T-helper 1 cell treated with Interleukin-12 subunit alpha and Interleukin-12 subunit beta and Interleukin-4 antibody, amounts not matched to agents 30 μg/mL and 1 μg/mL, for 36 hours (primary cell): Measurements from ENCODE around the gene PSMA8.
A peak's percentile ranks its signal among the peaks of the same experiment; 100 is the strongest.
"Not testable (repeated sequence)": the region's sequence is repeated elsewhere in the genome, so short reads cannot be mapped to it uniquely, and the experiment has no call there.

Source experiments
- H3K27ac Mint-ChIP-seq: one replicate; pipeline ENCODE4 v1.8.0; 2021; ENCODE audit warnings: mild to moderate bottlenecking, mixed read lengths
- H3K27me3 Mint-ChIP-seq: one replicate; pipeline ENCODE4 v1.8.0; 2021; ENCODE audit warnings: low read depth, mixed read lengths
- H3K36me3 Mint-ChIP-seq: one replicate; pipeline ENCODE4 v1.8.0; 2021; ENCODE audit warnings: low read depth, mixed read lengths
- H3K4me1 Mint-ChIP-seq: one replicate; pipeline ENCODE4 v1.8.0; 2021; ENCODE audit warnings: low read depth, mixed read lengths
- H3K4me3 Mint-ChIP-seq: one replicate; pipeline ENCODE4 v1.8.0; 2021; ENCODE audit warnings: mild to moderate bottlenecking, moderate library complexity, mixed read lengths
- H3K9me3 Mint-ChIP-seq: one replicate; pipeline ENCODE4 v1.8.0; 2021; ENCODE audit warnings: mixed read lengths

The PSMA8 gene

DNA sequence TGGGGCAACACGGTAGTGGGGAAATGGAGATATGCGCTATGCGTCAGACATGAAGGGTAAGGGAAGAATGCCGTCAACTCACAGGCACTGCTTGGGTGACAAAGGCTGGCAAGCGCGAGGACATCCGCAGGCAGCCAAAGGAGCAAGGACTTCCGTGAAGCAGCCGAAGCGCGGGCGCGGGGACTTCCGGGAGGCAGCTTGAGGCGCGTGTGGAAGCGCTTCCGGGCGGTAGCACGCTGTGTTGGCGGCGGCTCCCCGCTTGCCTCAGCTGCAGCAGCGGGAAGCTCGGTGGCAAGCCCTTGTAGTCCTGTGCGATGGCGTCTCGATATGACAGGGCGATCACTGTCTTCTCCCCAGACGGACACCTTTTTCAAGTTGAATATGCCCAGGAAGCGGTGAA, at the start of gene PSMA8:
PSMA8 (plus strand) TSS at position 218 of the 400 bp plus-strand sequence; CDS start at position 315, 97 bp downstream.
- H3K9me3 Mint-ChIP-seq: no peaks in the 10 kb centered on the region
- peak within 1 kb of the TSS; percentile 55 for H3K4me3 Mint-ChIP-seq
- H3K27me3 Mint-ChIP-seq: peaks cover 9% of the 10 kb centered on the region
- no peaks in the 10 kb centered on the region for H3K36me3 Mint-ChIP-seq
- H3K27ac Mint-ChIP-seq: peak within 1 kb of the TSS; percentile 71
- H3K4me1 Mint-ChIP-seq: no peaks in the 10 kb centered on the region

- no peak overlapping the region for H3K4me3 Mint-ChIP-seq
- H3K27ac Mint-ChIP-seq: no peak overlapping the region
- H3K9me3 Mint-ChIP-seq: no peaks in the 10 kb centered on the region
- H3K4me1 Mint-ChIP-seq: peaks cover 33% of the 10 kb centered on the region
- H3K36me3 Mint-ChIP-seq: peaks cover 38% of the 10 kb centered on the region
- no peaks in the 10 kb centered on the region for H3K27me3 Mint-ChIP-seq
Measured at GRCh38 chr18:26085056-26085455, 48.6 kb upstream of the PSMA8 start.

GRCh38 chr18:26086959-26087358, 46.7 kb upstream of the PSMA8 start:
- Mint-ChIP-seq H3K27me3 (no peaks in the 10 kb centered on the region), H3K9me3 (no peaks in the 10 kb centered on the region), H3K36me3 (peaks cover 30% of the 10 kb centered on the region), H3K27ac (no peak overlapping the region), H3K4me1 (peaks cover 34% of the 10 kb centered on the region), H3K4me3 (no peak overlapping the region)

DNA sequence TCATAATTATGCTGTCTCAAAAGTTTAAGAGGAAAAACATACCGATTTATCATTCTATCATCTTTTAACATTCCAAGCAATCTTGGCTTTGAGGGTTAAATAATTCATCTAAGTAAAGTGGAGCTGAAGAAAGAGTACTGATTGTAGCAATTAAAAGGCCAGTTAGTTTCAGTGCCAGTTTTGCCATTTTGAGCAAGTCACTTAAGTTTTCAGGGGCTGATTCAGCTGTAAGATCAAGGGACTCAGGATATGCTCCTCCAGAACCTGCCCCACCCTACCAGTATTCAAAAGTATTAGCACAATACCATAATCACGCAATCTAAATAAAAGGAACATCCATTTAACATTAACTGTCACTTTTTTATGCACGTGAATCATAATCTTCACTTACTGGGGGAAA, 45.2 kb upstream of the PSMA8 start:
- Mint-ChIP-seq H3K4me3 (peak overlapping the region; percentile 96), H3K9me3 (no peaks in the 10 kb centered on the region), H3K36me3 (peaks cover 23% of the 10 kb centered on the region), H3K27me3 (peaks cover 7% of the 10 kb centered on the region), H3K27ac (no peak overlapping the region), H3K4me1 (peaks cover 31% of the 10 kb centered on the region)

DNA sequence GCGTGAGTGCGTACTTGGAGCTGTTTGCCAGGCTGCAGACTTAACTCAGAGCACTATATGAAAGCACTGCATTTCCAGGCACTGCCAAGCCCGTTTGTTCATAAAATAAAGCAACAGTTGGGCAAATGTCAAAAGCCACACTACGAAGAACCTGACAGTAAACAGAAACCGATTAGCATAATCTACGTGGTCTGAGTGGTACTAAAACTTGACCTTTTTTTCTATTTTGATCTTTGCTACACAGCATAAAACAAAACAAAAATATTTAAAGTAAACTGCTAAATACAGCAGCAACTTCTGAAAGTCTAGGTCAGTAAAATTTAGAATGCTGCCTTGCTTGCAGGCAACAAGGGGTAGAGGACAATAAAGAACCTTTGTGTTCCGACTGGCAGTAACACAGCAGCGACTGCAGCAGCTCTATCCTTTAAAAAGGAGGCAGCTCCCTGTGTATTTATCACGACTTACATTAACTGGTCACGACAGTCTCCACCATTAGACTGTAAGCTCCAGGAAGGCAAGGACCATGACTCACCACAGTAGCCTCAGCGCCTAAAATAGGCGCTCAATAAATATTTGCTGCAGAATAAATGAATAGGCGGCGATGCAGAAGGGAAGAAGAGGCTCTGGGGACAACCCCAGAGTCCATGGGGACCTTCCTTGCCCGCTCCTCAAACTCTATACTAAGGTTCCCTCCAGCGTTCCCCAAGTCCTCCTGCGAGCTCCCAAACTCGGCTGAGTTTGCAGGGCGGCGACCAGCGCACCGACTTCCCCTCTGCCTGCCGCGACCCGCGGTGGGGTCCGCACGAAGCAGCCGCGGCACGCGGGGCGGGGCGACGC, 44.2 kb upstream of the PSMA8 start:
- H3K4me1 Mint-ChIP-seq: peaks cover 26% of the 10 kb centered on the region
- H3K9me3 Mint-ChIP-seq: no peaks in the 10 kb centered on the region

DNA sequence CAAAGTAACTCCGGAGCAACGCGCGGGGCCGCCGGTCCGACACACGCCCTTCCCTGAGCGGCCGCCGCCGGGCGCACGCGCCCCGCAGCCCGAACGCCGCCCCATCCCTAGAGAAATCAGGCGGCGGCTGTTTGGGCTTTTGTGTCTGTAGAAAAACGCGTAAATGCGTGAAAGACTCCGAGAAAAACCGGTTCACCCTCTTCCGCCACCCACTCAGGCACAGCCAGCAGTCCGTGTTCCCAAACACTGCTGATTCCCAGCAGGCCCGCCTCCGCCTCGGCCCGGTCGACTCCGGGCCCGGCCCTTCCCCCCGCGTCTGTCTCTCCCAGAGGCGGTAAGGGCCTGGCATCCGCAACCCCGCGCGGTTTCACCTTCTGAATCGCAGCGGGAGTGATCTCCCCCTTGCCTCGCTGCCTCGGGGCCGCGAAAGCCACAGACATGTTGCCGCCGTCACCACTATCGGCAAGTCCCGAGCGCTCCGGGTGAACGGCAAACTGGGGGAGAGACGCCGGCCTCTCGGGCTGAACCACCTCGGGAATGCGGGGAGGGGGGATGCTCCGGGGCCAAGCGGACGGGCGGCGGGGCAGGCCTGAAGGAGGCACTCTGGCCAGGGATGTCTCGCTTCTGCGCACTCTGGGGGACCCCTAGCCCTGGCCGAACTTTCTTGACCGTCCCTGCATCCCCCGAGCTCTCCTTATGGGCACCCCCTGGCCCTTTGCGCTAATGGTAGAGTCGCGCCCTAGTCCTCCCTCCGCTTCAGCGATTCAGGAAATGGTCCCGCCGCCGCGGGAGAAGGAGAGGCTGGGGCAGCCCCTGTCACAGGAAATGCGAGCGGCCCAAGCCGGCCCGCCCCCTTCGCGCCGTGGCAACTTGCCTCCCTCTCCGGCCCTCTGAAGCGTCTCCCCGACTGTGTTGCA, 43.3 kb upstream of the PSMA8 start, which contains the start of gene SS18:
SS18 (minus strand) TSS at position 484 of the 917 bp plus-strand sequence; CDS start at position 440, 44 bp downstream.
- Mint-ChIP-seq H3K4me3 (peak within 1 kb of the TSS; percentile 96), H3K4me1 (peaks cover 26% of the 10 kb centered on the region), H3K27ac (peak within 1 kb of the TSS; percentile 98), H3K27me3 (peaks cover 7% of the 10 kb centered on the region), H3K36me3 (peaks cover 14% of the 10 kb centered on the region), H3K9me3 (no peaks in the 10 kb centered on the region)

More for the DNA sequence above, 44.2 kb upstream of the PSMA8 start:
- peaks cover 18% of the 10 kb centered on the region for H3K36me3 Mint-ChIP-seq
- H3K27me3 Mint-ChIP-seq: peaks cover 7% of the 10 kb centered on the region
- H3K27ac Mint-ChIP-seq: peak overlapping the region; percentile 81
- peak overlapping the region; percentile 96 for H3K4me3 Mint-ChIP-seq

DNA sequence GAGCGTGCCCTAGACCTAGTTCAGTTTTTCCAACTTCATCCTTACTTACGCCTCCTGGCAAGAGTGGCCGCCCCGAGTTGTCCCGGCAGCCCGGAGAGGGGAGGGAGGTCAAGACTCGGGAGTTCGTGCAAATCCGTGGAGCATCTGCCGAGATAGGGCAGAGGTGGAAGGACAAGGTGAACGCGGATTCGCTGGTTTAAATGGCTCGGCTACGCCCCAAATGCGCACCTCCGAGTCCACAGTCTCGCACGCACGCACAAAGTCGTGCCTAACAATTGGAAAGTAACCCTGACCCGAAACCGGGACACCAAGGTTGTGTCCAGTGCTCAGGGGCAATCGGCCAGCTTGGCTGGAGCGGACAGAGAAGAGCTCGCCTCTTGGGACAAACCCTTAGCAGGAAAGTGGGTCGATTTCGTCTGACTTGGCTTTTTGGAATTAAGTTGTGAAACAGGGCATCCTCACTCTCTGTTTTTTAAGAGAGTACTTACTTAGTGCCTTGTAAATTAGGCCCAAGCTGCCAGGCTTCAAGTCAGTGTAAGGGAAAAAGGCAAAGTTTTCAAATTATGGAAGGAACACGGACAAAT, 42.5 kb upstream of the PSMA8 start:
- Mint-ChIP-seq H3K27ac (peak overlapping the region; percentile 98), H3K4me3 (peak overlapping the region; percentile 96), H3K9me3 (no peaks in the 10 kb centered on the region), H3K36me3 (peaks cover 12% of the 10 kb centered on the region), H3K27me3 (peaks cover 7% of the 10 kb centered on the region), H3K4me1 (peaks cover 26% of the 10 kb centered on the region)

DNA sequence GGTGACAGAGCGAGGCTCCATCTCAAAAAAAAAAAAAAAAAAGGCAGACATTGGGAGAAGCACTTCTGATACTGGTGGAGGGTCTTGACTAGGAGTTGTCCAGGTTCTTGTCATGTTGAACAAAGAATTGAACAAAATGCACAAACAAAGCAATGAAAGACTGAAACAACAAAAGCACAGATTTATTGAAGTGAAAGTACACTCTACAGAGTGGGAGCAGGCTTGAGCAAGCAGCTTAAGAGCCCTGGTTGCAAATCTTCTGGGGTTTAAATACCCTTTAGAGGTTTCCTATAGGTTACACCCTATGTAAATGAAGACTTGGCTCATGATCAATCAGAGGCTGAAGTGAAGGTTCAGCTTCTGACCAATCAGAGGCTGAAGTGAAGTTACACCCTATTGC, 36.8 kb upstream of the PSMA8 start:
- Mint-ChIP-seq H3K4me3 (no peak overlapping the region), H3K4me1 (peaks cover 2% of the 10 kb centered on the region), H3K36me3 (peaks cover 6% of the 10 kb centered on the region), H3K27ac (no peak overlapping the region), H3K9me3 (peaks cover 10% of the 10 kb centered on the region), H3K27me3 (peaks cover 12% of the 10 kb centered on the region)

- Mint-ChIP-seq H3K4me3 (no peak overlapping the region), H3K27ac (no peak overlapping the region), H3K36me3 (peaks cover 6% of the 10 kb centered on the region), H3K4me1 (peaks cover 2% of the 10 kb centered on the region), H3K9me3 (peaks cover 10% of the 10 kb centered on the region), H3K27me3 (peaks cover 13% of the 10 kb centered on the region)
Measured at GRCh38 chr18:26097563-26097962, 36.1 kb upstream of the PSMA8 start.

GRCh38 chr18:26103579-26103978, 30.1 kb upstream of the PSMA8 start:
- no peaks in the 10 kb centered on the region for H3K36me3 Mint-ChIP-seq
- H3K9me3 Mint-ChIP-seq: no peaks in the 10 kb centered on the region
- H3K27ac Mint-ChIP-seq: no peak overlapping the region
- no peaks in the 10 kb centered on the region for H3K4me1 Mint-ChIP-seq
- no peak overlapping the region for H3K4me3 Mint-ChIP-seq
- H3K27me3 Mint-ChIP-seq: peaks cover 11% of the 10 kb centered on the region

DNA sequence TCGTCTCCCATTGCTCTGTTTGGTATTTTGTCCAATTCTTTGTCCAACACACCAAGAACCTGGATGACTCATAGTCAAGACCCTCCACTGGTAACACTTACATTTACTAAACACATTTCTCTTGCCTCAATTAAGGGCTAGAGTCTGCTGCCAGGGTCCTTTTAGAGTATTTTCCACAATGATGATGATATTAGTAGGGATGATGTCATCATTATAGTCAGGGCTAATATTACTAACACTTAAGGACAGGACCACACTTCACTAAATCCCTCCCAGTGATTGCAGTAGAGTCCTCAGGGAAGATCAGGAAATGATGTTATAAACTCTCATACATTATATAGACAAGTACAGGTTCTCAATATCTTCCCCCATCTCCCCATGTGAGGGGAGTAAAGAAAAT, 29.6 kb upstream of the PSMA8 start:
- no peaks in the 10 kb centered on the region for H3K4me1 Mint-ChIP-seq
- H3K27ac Mint-ChIP-seq: no peak overlapping the region
- no peak overlapping the region for H3K4me3 Mint-ChIP-seq
- H3K36me3 Mint-ChIP-seq: no peaks in the 10 kb centered on the region
- no peaks in the 10 kb centered on the region for H3K9me3 Mint-ChIP-seq
- H3K27me3 Mint-ChIP-seq: peaks cover 11% of the 10 kb centered on the region

DNA sequence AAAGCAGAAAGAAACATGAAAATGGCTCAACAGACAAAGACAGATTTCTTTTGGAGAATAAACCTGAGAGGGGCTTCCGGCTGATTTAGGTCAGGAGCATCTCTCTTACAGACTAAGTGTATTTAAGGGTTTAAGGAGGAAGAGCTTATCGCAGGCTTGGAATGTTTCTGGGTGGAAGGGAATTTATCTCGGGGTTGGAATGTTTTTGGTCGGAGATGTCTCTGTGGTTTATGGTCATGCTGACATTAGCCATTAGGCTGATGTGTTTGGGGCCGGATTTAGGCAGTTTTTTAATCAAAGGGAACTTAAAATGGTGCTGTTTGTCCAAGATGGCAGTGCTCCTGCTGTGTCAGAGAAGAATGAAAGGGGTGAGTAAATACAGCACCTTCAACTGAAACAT, 14.4 kb upstream of the PSMA8 start:
- Mint-ChIP-seq H3K27me3 (peaks cover 15% of the 10 kb centered on the region), H3K4me3 (no peak overlapping the region), H3K27ac (no peak overlapping the region), H3K36me3 (no peaks in the 10 kb centered on the region), H3K9me3 (peaks cover 10% of the 10 kb centered on the region), H3K4me1 (no peaks in the 10 kb centered on the region)

GRCh38 chr18:26121476-26121875, 12.2 kb upstream of the PSMA8 start:
- H3K4me1 Mint-ChIP-seq: no peaks in the 10 kb centered on the region
- peaks cover 10% of the 10 kb centered on the region for H3K9me3 Mint-ChIP-seq
- H3K4me3 Mint-ChIP-seq: no peak overlapping the region
- peaks cover 15% of the 10 kb centered on the region for H3K27me3 Mint-ChIP-seq
- H3K27ac Mint-ChIP-seq: no peak overlapping the region
- H3K36me3 Mint-ChIP-seq: no peaks in the 10 kb centered on the region

- not testable (repeated sequence) for H3K9me3 Mint-ChIP-seq, H3K4me3 Mint-ChIP-seq, H3K36me3 Mint-ChIP-seq, H3K4me1 Mint-ChIP-seq, H3K27ac Mint-ChIP-seq
- peaks cover 15% of the 10 kb centered on the region for H3K27me3 Mint-ChIP-seq
Measured at GRCh38 chr18:26121994-26122393, 11.7 kb upstream of the PSMA8 start.
